GM21447 (cell line): ENCODE measurements around the gene BICDL2.

ENCODE experiments used
- ATAC-seq: cut with Tn5 transposase; IDR thresholded peaks from one replicate; pipeline ENCODE4 v1.9.1; 2021; ENCODE audit not compliant: unreplicated experiment

The BICDL2 gene

GRCh38 chr16:2987833-2988232 lies 48.9 kb downstream of the BICDL2 start:
- no peak for ATAC-seq

- ATAC-seq, result no peak
Measured at GRCh38 chr16:2987286-2987685, 49.5 kb downstream of the BICDL2 start.

- ATAC-seq, result no peak
Measured at GRCh38 chr16:2986623-2987188, 50.0 kb downstream of the BICDL2 start.

- ATAC-seq, result no peak
Measured at GRCh38 chr16:2985893-2986355, 50.8 kb downstream of the BICDL2 start.

- ATAC-seq, result no peak
Measured at GRCh38 chr16:2985462-2985861, 51.3 kb downstream of the BICDL2 start.

GRCh38 chr16:2983706-2984136 lies 53.0 kb downstream of the BICDL2 start:
- no peak for ATAC-seq

- ATAC-seq, result no peak
Measured at GRCh38 chr16:2982402-2982801, 54.3 kb downstream of the BICDL2 start.

GRCh38 chr16:2981899-2982250 lies 54.9 kb downstream of the BICDL2 start:
- no peak for ATAC-seq

GRCh38 chr16:2981177-2981898 lies 55.4 kb downstream of the BICDL2 start:
- no peak for ATAC-seq

- ATAC-seq, result peak; percentile 59
Measured at GRCh38 chr16:2980227-2981176, 56.2 kb downstream of the BICDL2 start, which contains the start of gene PKMYT1. PKMYT1 (minus strand) TSS chr16:2980446; CDS start chr16:2979657, 789 bp downstream.

- peak; percentile 8 for ATAC-seq
Measured at GRCh38 chr16:2979669-2980226, 57.0 kb downstream of the BICDL2 start.
